Measurements from ENCODE around the gene FOXO3. TPM values are rescaled to one million over a fixed set of nuclear protein-coding genes. Genes with fewer than 3 reads are reported as not detected.

Gene FOXO3
- total and polyA plus RNA-seq, 3 experiments from 2014 or later: 14.1 to 31.1 (median 15.0) TPM

DNA sequence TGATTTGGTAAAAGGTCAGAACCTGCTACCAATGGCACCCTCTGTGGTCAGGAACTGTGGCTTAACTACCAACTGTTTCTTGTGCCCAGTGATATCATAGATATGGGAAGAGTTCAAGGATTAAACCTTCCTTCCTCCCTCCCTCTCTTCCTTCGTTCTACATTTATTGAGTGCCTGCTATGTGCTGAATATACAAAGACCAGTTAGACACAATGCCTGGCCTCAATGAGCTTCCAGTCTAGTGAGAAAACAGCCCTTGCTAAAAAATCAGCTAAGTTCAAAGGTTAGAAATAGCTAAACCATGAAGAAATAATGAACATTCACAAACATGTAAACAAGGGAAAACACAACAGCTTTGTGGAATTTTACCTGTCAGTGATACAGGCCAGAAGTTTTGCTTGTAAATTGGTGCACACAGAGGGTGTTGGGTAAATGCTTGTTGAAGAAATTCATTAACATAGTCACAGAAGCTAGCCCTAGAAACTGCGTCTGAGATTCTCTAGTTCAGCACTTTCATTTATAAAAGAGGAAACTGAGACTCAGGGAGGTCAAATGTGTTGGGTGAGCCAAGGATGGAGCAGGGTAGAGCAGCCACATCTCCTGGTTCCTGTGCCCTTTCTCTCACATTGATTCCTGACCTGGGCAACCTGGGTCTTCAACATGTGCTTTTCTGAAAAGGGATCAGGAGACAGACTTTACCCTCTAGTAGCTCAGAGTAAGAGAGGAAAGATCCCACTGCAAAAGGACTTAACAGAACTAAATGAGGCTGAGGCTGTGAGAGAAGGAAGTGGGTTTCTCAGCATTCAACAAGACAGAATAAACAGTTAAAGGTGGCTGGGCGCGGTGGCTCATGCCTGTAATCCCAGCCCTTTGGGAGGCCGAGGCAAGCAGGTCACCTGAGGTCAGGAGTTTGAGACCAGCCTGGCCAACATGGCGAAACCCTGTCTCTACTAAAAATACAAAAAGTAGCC, 14.4 kb upstream of the FOXO3 start:
- ChIA-PET POLR2A (interaction anchor here (0.6 to 1.5 kb wide), 2 partner anchors 19 to 548 kb away, joined by 3 to 4 read pairs; no protein-coding TSS in a partner anchor), CTCF (interaction anchor here (0.7 to 2.8 kb wide), 8 partner anchors 8 to 527 kb away, joined by 3 to 17 read pairs (median 3); no protein-coding TSS in a partner anchor)
- H3K4me3 Mint-ChIP-seq: peak overlapping the region in 4 of 7 donors; percentile 7 to 47 (median 29)
- no peaks in the 10 kb centered on the region for H3K9me3 Mint-ChIP-seq
- peaks cover 20% of the 10 kb centered on the region for H3K4me1 ChIP-seq (ENCODE audit: insufficient read depth, low read length)
- no peak overlapping the region for H3K4me3 ChIP-seq (ENCODE audit: low read length)
- DNase-seq: no peak
- H3K27ac ChIP-seq (ENCODE audit: low read depth, low read length): no peak overlapping the region
- H3K36me3 ChIP-seq (ENCODE audit: insufficient read depth, low read length): no peaks in the 10 kb centered on the region
- H3K9me3 ChIP-seq (ENCODE audit: low read length): no peaks in the 10 kb centered on the region
- no peaks in the 10 kb centered on the region for H3K27me3 Mint-ChIP-seq
- no peaks in the 10 kb centered on the region for H3K36me3 Mint-ChIP-seq
- no peaks in the 10 kb centered on the region for H3K27me3 ChIP-seq (ENCODE audit: insufficient read depth, low read length, poor library complexity, severe bottlenecking)
- peak overlapping the region; percentile 8 to 92 (median 68) for H3K27ac Mint-ChIP-seq
- H3K4me1 Mint-ChIP-seq: peaks cover 22 to 29% (median 25%) of the 10 kb centered on the region in 3 donors

DNA sequence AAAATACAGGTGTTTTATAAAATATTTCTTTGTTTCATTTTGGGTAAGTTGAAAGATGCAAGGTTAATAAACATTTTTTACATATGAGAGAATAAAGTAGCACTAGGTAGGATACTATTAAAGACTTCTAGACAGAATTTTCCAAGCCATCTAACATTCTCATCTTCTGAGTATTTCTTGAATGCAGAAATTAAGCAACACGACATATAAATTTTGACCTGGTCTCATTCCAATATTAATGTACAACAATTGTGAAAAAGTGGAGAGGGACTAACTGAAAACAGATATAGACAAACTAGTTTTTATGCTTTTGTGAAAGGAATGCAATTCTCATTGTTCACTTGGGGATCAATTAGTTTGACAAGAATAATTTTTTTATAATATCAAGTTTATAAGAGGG, 11.5 kb upstream of the FOXO3 start:
- Histone ChIP-seq H3K9me3 (ENCODE audit: low read length) (no peaks in the 10 kb centered on the region), H3K4me3 (ENCODE audit: low read length) (no peak overlapping the region), H3K36me3 (ENCODE audit: insufficient read depth, low read length) (no peaks in the 10 kb centered on the region), H3K4me1 (ENCODE audit: insufficient read depth, low read length) (peaks cover 14% of the 10 kb centered on the region), H3K27me3 (ENCODE audit: insufficient read depth, low read length, poor library complexity, severe bottlenecking) (no peaks in the 10 kb centered on the region), H3K27ac (ENCODE audit: low read depth, low read length) (no peak overlapping the region)
- Mint-ChIP-seq H3K27ac (peak overlapping the region in 1 of 8 donors; percentile 14), H3K9me3 (no peaks in the 10 kb centered on the region), H3K27me3 (peaks cover 0 to 4% of the 10 kb centered on the region in 2 donors), H3K4me1 (peaks cover 14 to 20% (median 17%) of the 10 kb centered on the region in 3 donors), H3K4me3 (no peak overlapping the region), H3K36me3 (no peaks in the 10 kb centered on the region)
- POLR2A ChIA-PET: no interaction called here
- no peak for DNase-seq
- CTCF ChIA-PET: no interaction called here

DNA sequence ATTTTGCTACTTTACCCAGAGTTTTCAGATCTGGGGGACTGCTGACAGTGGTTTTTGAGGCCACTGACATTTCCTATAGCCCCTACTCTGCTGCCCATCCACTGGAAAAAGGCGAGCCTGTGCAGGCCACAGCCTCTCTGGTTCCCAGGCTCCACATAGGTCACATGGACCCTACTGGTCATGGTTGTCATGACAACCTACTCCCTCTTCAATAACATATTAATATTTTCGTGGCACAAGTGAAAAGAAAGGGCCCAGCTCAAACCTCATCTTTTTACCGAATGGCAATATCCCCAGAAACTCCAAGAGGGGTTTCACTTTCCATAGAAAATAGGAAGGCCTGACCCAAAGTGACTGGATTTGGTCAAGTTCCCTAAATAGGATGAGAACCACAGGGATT, 11.0 kb upstream of the FOXO3 start:
- DNase-seq: no peak
- Histone ChIP-seq H3K27ac (ENCODE audit: low read depth, low read length) (no peak overlapping the region), H3K9me3 (ENCODE audit: low read length) (no peaks in the 10 kb centered on the region), H3K4me1 (ENCODE audit: insufficient read depth, low read length) (peaks cover 14% of the 10 kb centered on the region), H3K36me3 (ENCODE audit: insufficient read depth, low read length) (no peaks in the 10 kb centered on the region), H3K27me3 (ENCODE audit: insufficient read depth, low read length, poor library complexity, severe bottlenecking) (no peaks in the 10 kb centered on the region), H3K4me3 (ENCODE audit: low read length) (no peak overlapping the region)
- H3K9me3 Mint-ChIP-seq: no peaks in the 10 kb centered on the region
- H3K4me3 Mint-ChIP-seq: no peak overlapping the region
- H3K27me3 Mint-ChIP-seq: peaks cover 0 to 4% of the 10 kb centered on the region in 2 donors
- H3K36me3 Mint-ChIP-seq: no peaks in the 10 kb centered on the region
- ChIA-PET POLR2A (no interaction called here), CTCF (no interaction called here)
- H3K27ac Mint-ChIP-seq: no peak overlapping the region
- H3K4me1 Mint-ChIP-seq: peaks cover 14 to 20% (median 17%) of the 10 kb centered on the region in 3 donors

DNA sequence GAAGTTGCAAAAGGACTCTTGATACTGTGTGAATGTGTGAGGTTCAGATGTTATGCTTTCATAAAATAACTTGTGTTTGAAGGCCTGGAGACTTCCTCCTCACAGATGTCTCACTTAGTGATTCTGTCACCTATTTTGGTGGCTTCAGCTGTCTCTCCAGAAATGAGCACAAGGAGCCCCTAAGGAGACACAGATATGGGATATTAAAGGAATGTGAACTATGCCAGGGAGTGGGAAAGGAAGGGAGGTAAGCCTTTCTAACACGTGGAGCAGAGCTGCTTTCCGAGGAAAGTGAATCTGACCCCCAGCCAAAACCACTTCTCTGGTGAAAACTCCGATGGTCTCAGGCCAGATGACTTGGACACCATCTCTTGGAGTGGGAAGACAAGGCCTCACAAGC, 10.5 kb upstream of the FOXO3 start:
- ChIA-PET POLR2A (no interaction called here), CTCF (interaction anchor here (1.4 kb wide), 1 partner anchor 8 kb away, joined by 5 read pairs; no protein-coding TSS in a partner anchor)
- H3K9me3 ChIP-seq (ENCODE audit: low read length): no peaks in the 10 kb centered on the region
- H3K9me3 Mint-ChIP-seq: no peaks in the 10 kb centered on the region
- H3K4me1 ChIP-seq (ENCODE audit: insufficient read depth, low read length): peaks cover 14% of the 10 kb centered on the region
- H3K27ac ChIP-seq (ENCODE audit: low read depth, low read length): no peak overlapping the region
- peaks cover 14 to 20% (median 17%) of the 10 kb centered on the region in 3 donors for H3K4me1 Mint-ChIP-seq
- H3K4me3 ChIP-seq (ENCODE audit: low read length): no peak overlapping the region
- no peak overlapping the region for H3K4me3 Mint-ChIP-seq
- H3K36me3 ChIP-seq (ENCODE audit: insufficient read depth, low read length): no peaks in the 10 kb centered on the region
- H3K27me3 Mint-ChIP-seq: peaks cover 0 to 4% of the 10 kb centered on the region in 2 donors
- no peaks in the 10 kb centered on the region for H3K36me3 Mint-ChIP-seq
- no peak for DNase-seq
- H3K27ac Mint-ChIP-seq: no peak overlapping the region
- H3K27me3 ChIP-seq (ENCODE audit: insufficient read depth, low read length, poor library complexity, severe bottlenecking): no peaks in the 10 kb centered on the region

DNA sequence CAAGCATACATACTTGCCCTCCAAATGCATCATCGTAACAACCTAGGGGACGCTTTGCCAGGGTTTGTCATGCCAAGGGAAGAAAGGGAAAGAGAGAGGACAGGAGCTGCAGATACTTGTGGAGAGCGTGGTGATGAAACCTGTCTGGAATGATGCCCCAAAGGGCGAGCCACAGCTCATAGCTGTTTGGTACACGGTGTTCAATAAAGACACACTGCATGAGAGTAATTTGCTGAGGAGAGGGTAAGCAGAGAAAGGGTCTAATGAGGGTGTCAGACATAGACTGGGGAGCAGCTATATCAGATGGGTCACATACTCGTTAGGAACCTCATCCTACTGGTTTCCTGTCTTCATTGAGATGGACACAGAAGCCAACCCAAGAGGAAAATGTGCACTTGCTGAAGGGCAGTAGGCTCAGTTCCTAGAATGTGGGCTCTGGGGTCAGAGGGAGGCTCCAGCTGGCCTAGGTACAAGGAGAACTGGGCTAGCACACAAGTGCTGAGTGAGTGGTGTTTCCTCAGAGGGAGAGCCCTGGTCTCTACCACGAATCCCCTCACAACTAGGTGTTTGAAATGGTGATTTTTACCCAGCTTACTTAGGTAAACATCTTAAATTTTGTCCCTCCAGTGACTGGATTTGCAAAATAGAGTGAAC, 5.2 kb upstream of the FOXO3 start:
- no peaks in the 10 kb centered on the region for H3K9me3 ChIP-seq (ENCODE audit: low read length)
- peak overlapping the region in 2 of 8 donors; percentile 61 to 100 for H3K27ac Mint-ChIP-seq
- H3K27me3 Mint-ChIP-seq: peaks cover 0 to 4% of the 10 kb centered on the region in 2 donors
- peak overlapping the region in 2 of 7 donors; percentile 3 to 40 for H3K4me3 Mint-ChIP-seq
- no peaks in the 10 kb centered on the region for H3K27me3 ChIP-seq (ENCODE audit: insufficient read depth, low read length, poor library complexity, severe bottlenecking)
- ChIA-PET POLR2A (no interaction called here), CTCF (interaction anchor here (1.1 to 1.9 kb wide), 3 partner anchors 13 to 518 kb away, joined by 3 to 8 read pairs (median 4); no protein-coding TSS in a partner anchor)
- H3K9me3 Mint-ChIP-seq: no peaks in the 10 kb centered on the region
- H3K4me1 ChIP-seq (ENCODE audit: insufficient read depth, low read length): peaks cover 7% of the 10 kb centered on the region
- no peak overlapping the region for H3K4me3 ChIP-seq (ENCODE audit: low read length)
- peaks cover 4 to 8% (median 6%) of the 10 kb centered on the region in 3 donors for H3K4me1 Mint-ChIP-seq
- H3K36me3 ChIP-seq (ENCODE audit: insufficient read depth, low read length): no peaks in the 10 kb centered on the region
- no peak for DNase-seq
- peaks cover 0 to 12% (median 0%) of the 10 kb centered on the region in 3 donors for H3K36me3 Mint-ChIP-seq
- no peak overlapping the region for H3K27ac ChIP-seq (ENCODE audit: low read depth, low read length)

DNA sequence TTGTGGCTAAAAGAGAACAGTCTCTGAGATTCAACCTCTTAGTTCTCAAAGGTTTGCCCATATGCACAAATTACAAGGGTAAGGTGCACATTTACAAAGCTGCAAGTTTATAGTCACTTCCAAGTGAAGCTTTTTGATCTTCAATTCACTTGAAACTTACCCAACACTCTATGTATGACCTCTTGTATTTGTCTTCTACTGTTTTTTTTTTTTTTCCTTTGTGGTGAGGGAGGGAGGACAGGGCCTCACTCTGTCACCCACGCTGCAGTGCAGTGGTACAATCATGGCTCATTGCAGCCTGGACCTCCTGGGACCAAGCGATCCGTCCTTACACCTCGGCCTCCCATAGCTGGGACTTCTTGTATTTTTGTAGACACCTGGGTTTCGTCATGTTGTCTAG, 4.5 kb upstream of the FOXO3 start:
- Histone ChIP-seq H3K27me3 (ENCODE audit: insufficient read depth, low read length, poor library complexity, severe bottlenecking) (no peaks in the 10 kb centered on the region), H3K9me3 (ENCODE audit: low read length) (no peaks in the 10 kb centered on the region), H3K4me1 (ENCODE audit: insufficient read depth, low read length) (peaks cover 7% of the 10 kb centered on the region), H3K4me3 (ENCODE audit: low read length) (no peak overlapping the region), H3K27ac (ENCODE audit: low read depth, low read length) (no peak overlapping the region), H3K36me3 (ENCODE audit: insufficient read depth, low read length) (no peaks in the 10 kb centered on the region)
- H3K27me3 Mint-ChIP-seq: peaks cover 0 to 4% of the 10 kb centered on the region in 2 donors
- H3K4me3 Mint-ChIP-seq: peak overlapping the region in 6 of 7 donors; percentile 80 to 100 (median 98)
- ChIA-PET POLR2A (no interaction called here), CTCF (interaction anchor here (1.3 to 1.9 kb wide), 4 partner anchors 14 to 517 kb away, joined by 3 to 8 read pairs (median 6); no protein-coding TSS in a partner anchor)
- H3K9me3 Mint-ChIP-seq: no peaks in the 10 kb centered on the region
- H3K4me1 Mint-ChIP-seq: peaks cover 4 to 8% (median 6%) of the 10 kb centered on the region in 3 donors
- no peak for DNase-seq
- peaks cover 0 to 12% (median 0%) of the 10 kb centered on the region in 3 donors for H3K36me3 Mint-ChIP-seq
- H3K27ac Mint-ChIP-seq: peak overlapping the region in 1 of 8 donors; percentile 100

DNA sequence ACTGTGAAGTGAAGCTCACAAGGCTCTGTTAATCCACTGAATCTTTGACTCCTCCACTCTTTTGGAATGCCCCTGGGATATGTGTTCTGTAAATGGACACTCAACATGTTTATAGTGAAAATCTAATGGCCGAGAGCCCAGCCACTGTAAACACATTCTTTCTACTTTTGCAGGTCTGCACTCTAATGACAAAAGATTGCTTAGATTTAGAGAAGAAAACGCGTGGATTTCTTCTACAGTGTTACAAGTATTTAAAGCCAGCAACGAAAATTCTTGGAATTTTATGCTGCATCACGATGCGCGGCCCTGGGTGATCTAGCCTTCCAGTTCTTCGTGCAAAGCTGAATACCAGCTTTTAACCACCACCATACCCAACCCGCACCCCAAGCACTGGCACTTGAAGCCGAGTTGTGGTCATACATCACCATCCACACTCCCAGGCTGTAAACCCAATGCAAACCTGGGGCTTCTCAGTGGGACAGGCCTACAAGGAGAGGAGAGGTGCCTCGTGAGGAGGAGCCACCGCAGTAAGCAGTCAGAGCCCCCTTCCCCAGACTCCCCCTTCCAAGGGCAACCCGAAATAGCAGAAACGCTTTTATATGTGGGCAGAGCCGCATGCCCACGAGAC, 3.7 kb upstream of the FOXO3 start:
- no peak for DNase-seq
- peak overlapping the region; percentile 72 to 100 (median 86) for H3K27ac Mint-ChIP-seq
- H3K4me1 Mint-ChIP-seq: peaks cover 6 to 12% (median 7%) of the 10 kb centered on the region in 3 donors
- peaks cover 0 to 16% (median 0%) of the 10 kb centered on the region in 3 donors for H3K36me3 Mint-ChIP-seq
- Histone ChIP-seq H3K4me1 (ENCODE audit: insufficient read depth, low read length) (peaks cover 11% of the 10 kb centered on the region), H3K27ac (ENCODE audit: low read depth, low read length) (peak overlapping the region; percentile 99), H3K9me3 (ENCODE audit: low read length) (no peaks in the 10 kb centered on the region), H3K27me3 (ENCODE audit: insufficient read depth, low read length, poor library complexity, severe bottlenecking) (no peaks in the 10 kb centered on the region), H3K36me3 (ENCODE audit: insufficient read depth, low read length) (no peaks in the 10 kb centered on the region), H3K4me3 (ENCODE audit: low read length) (peak overlapping the region; percentile 89)
- peak overlapping the region; percentile 80 to 100 (median 98) for H3K4me3 Mint-ChIP-seq
- no peaks in the 10 kb centered on the region for H3K9me3 Mint-ChIP-seq
- ChIA-PET CTCF (interaction anchor here (1.3 to 1.9 kb wide), 6 partner anchors 15 to 336 kb away, joined by 3 to 8 read pairs (median 5); no protein-coding TSS in a partner anchor), POLR2A (interaction anchor here (3.0 to 3.8 kb wide), 2 partner anchors 538 to 825 kb away, joined by 31 to 48 read pairs; partner anchors contain the start of genes CD164, CEP57L1 and SESN1)
- H3K27me3 Mint-ChIP-seq: peaks cover 1 to 4% of the 10 kb centered on the region in 2 donors

Data from CD8-positive, alpha-beta memory T cell (primary cell).